Measurements from ENCODE around the gene VSTM2B.

VSTM2B gene

GRCh38 chr19:29567366-29567915 is 41.6 kb downstream of the VSTM2B start:
- no peak for DNase-seq (ENCODE audit: low read depth)

GRCh38 chr19:29568036-29569025 is 42.5 kb downstream of the VSTM2B start:
- DNase-seq (ENCODE audit: low read depth), result no peak

- no peak for DNase-seq (ENCODE audit: low read depth)
Measured at GRCh38 chr19:29569038-29569911, 43.5 kb downstream of the VSTM2B start.

GRCh38 chr19:29571181-29571580 is 45.4 kb downstream of the VSTM2B start:
- DNase-seq (ENCODE audit: low read depth), result no peak

GRCh38 chr19:29573486-29573885 is 47.7 kb downstream of the VSTM2B start:
- DNase-seq (ENCODE audit: low read depth), result no peak

GRCh38 chr19:29574510-29574909 is 48.7 kb downstream of the VSTM2B start:
- no peak for DNase-seq (ENCODE audit: low read depth)

- no peak for DNase-seq (ENCODE audit: low read depth)
Measured at GRCh38 chr19:29576046-29576606, 50.3 kb downstream of the VSTM2B start.

- no peak for DNase-seq (ENCODE audit: low read depth)
Measured at GRCh38 chr19:29576761-29577648, 51.2 kb downstream of the VSTM2B start.

GRCh38 chr19:29577649-29577963 is 51.8 kb downstream of the VSTM2B start:
- no peak for DNase-seq (ENCODE audit: low read depth)

GRCh38 chr19:29578349-29578748 is 52.6 kb downstream of the VSTM2B start:
- no peak for DNase-seq (ENCODE audit: low read depth)

GRCh38 chr19:29579308-29579910 is 53.6 kb downstream of the VSTM2B start:
- no peak for DNase-seq (ENCODE audit: low read depth)

GRCh38 chr19:29581398-29581797 is 55.6 kb downstream of the VSTM2B start:
- DNase-seq (ENCODE audit: low read depth), result no peak

GRCh38 chr19:29583196-29583999 is 57.6 kb downstream of the VSTM2B start:
- peak; percentile 30 for DNase-seq (ENCODE audit: low read depth)

- DNase-seq (ENCODE audit: low read depth), result no peak
Measured at GRCh38 chr19:29586401-29586800, 60.6 kb downstream of the VSTM2B start.

- no peak for DNase-seq (ENCODE audit: low read depth)
Measured at GRCh38 chr19:29587059-29587458, 61.3 kb downstream of the VSTM2B start.

GRCh38 chr19:29587518-29587986 is 61.8 kb downstream of the VSTM2B start:
- DNase-seq (ENCODE audit: low read depth), result peak; percentile 2

GRCh38 chr19:29588095-29588494 is 62.3 kb downstream of the VSTM2B start:
- DNase-seq (ENCODE audit: low read depth), result no peak

GRCh38 chr19:29590278-29590677 is 64.5 kb downstream of the VSTM2B start:
- DNase-seq (ENCODE audit: low read depth), result no peak

- no peak for DNase-seq (ENCODE audit: low read depth)
Measured at GRCh38 chr19:29591670-29592069, 65.9 kb downstream of the VSTM2B start.

- no peak for DNase-seq (ENCODE audit: low read depth)
Measured at GRCh38 chr19:29593869-29594268, 68.1 kb downstream of the VSTM2B start.

All from iris pigment epithelial cell (primary cell).